HG02642 (cell line): ENCODE measurements around the gene HDAC9.

Experiments used
- ATAC-seq: cut with Tn5 transposase; IDR thresholded peaks from one replicate; pipeline ENCODE4 v1.9.1; 2021; ENCODE audit warnings: mild to moderate bottlenecking; ENCODE audit not compliant: unreplicated experiment, poor library complexity

Gene HDAC9

GRCh38 chr7:18647582-18647981, 152.0 kb downstream of the HDAC9 start:
- ATAC-seq: no peak

DNA sequence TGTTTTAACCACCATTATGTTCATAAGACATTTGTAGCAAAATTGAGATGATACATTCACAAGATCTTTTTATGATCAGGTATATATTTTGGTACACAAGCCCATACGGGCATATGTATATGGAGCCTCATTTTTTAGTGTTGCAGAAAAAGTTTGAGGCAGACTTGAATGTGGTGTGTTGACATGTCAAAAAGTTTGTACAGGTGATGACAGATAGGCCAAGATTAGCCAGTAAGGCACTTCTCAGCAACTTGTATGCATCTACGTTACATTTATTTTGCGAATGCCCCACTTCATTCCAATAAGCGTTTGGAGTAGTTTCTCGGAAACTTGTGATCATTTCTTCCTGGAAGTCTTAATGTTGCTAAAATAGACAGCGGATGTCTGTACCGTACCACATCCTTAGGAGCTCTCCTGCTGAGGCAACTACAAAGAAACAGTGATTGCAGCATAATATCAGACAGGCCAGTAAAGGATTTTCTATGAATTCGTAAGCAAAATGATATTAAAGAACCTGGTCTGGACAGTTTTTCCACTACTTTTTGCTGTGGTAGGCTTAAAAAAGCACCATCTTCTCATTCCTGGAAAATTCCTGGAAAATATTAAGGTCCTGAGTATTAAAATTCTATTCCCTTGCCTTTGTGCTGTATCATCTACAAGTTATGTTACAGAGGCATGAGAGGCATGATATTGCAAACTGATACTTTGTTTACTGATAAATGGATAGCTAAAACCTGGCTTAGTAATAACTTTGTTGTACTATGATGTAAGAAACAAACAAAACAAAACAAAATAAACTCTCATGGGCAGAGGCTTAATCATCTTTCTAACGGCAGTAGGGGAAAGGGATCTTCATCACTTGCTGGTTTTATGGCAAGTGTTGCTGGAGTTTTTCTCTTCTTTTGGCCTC, 153.6 kb downstream of the HDAC9 start:
- no peak for ATAC-seq

DNA sequence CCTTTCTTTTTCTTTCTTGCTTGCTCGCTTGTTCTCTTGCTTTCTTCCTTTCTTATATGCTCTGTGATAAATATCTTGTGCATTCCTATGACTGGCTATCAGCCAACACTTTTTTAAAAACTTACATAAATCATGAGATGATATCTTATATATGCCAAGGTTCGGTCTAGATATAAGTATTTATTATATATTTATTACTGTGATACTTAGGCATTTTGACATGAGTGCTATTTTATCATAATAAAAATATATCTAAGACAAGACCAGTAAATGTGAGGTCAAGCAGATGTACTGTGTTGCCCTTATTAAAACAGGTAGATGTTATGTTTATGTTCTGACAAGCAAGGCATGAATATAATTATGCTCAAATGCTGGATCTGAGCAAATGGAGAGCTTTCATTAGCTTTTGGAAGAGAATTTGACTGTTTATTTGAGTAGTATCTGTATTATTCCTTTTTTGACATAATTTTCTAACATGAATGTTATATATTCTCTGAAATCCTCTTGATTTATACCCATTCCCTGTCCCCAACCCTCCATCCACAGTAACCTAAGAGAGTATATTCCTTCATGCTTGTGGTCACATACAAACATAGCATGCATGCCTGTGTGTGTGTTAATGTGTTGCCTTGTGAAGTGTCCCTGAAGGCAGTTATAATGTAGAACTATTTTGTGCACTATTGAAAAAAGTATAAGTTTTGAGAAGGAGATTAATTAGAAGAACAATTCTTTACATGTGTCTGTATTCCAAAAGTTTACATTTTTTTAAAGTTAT, 158.0 kb downstream of the HDAC9 start:
- ATAC-seq: no peak

DNA sequence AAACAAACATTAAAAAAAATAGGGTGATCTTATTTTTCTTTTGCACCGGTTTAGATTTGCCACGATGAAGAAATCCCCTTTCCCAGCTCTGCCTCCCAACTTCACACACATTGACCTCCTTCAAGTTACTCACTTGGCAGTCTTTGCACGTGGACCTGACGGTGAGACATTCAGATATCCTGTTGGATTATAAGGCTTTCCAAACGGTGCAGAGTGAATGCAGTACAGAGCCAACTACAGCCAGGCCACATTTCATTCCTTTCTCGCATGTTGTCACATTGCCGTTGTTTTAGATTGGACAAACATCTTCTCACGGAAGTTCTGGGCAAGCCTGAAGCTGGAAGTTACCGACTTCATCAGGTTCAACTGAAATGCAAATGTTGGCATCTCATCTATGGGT, 159.2 kb downstream of the HDAC9 start:
- ATAC-seq: no peak

GRCh38 chr7:18655506-18655905, 160.0 kb downstream of the HDAC9 start:
- no peak for ATAC-seq

DNA sequence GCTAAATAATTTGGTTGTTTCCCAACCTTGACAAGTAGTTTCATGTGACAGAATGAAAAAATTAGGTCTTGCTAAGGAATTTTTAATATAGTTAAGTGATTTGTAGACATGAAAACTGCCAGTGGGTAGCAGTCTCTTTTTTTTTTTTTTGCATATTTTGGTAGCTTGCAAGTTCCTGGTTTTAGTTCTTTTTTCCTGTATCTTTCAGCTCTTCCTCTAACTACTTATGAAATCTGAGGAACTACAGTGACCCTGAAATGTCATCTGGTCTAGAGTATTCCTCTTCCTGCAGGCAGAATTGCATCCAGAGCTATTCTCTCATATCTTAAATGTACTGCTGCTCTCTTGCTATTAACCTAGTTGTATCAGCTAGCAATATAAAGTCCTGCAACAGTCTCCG, 160.4 kb downstream of the HDAC9 start:
- ATAC-seq: no peak

GRCh38 chr7:18656362-18656761, 160.8 kb downstream of the HDAC9 start:
- no peak for ATAC-seq

GRCh38 chr7:18659746-18660145, 164.2 kb downstream of the HDAC9 start:
- ATAC-seq: no peak

DNA sequence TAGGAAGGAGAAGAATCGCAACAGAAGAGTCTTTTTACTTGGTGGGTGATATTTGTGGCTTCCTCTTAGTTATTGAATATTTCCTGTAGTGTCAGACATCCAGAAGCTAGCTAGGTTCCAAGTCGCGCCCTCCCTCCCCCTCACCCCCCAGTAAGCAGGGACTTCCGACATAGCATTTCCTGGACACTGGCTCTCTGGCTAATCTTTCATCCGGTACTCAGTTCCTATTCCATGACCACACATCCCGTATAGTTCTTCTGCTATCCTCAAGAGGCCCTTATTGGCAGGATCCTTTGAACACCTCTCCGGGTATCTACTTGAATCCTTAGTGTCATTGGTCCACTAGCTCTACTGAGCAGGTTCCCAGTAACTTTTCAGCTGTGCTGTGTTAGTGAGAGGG, 167.8 kb downstream of the HDAC9 start:
- ATAC-seq: no peak

DNA sequence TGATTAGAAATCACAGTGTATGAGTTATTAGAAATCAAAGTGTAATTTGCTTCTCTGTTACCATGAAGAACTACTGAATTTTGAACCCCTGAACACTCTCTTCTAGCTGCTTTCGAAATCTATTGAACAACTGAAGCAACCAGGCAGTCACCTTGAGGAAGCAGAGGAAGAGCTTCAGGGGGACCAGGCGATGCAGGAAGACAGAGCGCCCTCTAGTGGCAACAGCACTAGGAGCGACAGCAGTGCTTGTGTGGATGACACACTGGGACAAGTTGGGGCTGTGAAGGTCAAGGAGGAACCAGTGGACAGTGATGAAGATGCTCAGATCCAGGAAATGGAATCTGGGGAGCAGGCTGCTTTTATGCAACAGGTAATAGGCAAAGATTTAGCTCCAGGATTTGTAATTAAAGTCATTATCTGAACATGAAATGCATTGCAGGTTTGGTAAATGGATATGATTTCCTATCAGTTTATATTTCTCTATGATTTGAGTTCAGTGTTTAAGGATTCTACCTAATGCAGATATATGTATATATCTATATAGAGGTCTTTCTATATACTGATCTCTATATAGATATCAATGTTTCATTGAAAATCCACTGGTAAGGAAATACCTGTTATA, 170.7 kb downstream of the HDAC9 start:
- ATAC-seq: peak; percentile 99

GRCh38 chr7:18667466-18667865, 171.9 kb downstream of the HDAC9 start:
- no peak for ATAC-seq

GRCh38 chr7:18671176-18671575, 175.6 kb downstream of the HDAC9 start:
- ATAC-seq: no peak

DNA sequence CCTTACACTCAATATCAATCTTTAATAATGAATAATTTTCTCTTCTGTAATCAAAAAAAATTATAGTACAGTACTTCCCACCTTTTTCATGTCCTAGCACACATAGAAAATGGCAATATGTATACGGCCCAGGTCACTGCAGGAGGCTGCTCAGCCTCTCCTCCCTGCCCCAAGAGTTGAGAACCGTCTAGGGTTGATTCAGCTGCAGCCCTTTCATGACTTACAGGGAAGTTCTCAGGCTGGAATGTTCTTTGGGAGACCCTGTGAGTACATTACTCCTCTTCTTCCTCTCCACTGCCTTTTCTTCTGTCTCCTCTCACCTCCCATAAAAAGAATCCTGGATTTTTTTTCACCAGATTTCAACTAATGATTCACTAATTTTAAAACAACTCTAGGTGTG, 180.0 kb downstream of the HDAC9 start:
- no peak for ATAC-seq

- ATAC-seq: no peak
Measured at GRCh38 chr7:18679261-18679660, 183.7 kb downstream of the HDAC9 start.

GRCh38 chr7:18680576-18680975, 185.0 kb downstream of the HDAC9 start:
- ATAC-seq: no peak

DNA sequence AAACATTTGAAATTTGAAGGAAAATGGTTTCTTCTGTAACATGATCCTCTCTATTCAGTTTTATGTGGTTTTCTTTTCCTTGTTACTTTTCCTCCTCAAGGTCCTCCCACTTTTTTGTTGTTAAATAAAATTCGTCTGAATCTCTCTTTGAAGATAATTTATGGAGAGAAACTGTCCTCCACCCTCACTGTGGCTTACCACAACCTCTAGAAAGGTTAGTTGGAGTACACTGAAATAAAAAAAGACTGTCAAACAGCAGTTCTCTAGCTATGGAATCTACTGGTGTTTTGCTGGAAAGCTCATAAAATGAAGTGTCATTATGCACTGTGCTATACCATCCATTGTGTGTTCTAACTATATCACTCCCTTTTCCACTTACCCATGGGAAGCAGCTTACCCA, 189.4 kb downstream of the HDAC9 start:
- no peak for ATAC-seq

GRCh38 chr7:18685971-18686370, 190.4 kb downstream of the HDAC9 start:
- ATAC-seq: no peak

- ATAC-seq: no peak
Measured at GRCh38 chr7:18689551-18689950, 194.0 kb downstream of the HDAC9 start.

DNA sequence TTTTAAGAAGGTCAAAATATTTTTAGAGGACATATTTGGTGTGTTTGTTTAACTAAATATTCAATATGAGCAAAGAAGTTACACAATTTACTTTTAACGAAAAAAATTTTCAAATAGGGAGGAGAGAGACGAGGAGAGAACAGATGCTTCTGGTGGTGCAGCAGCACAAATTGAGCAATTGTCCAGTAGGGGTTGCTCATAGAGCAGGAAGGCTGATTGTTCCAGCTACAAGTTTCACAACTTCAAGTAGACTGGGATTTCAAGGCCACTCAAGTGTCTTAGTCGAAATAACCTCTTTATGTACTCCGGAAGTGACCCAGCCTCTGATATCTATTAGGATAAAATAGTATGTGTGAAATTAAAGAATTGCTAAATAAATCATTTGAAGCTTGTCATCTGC, 197.9 kb downstream of the HDAC9 start:
- ATAC-seq: no peak

DNA sequence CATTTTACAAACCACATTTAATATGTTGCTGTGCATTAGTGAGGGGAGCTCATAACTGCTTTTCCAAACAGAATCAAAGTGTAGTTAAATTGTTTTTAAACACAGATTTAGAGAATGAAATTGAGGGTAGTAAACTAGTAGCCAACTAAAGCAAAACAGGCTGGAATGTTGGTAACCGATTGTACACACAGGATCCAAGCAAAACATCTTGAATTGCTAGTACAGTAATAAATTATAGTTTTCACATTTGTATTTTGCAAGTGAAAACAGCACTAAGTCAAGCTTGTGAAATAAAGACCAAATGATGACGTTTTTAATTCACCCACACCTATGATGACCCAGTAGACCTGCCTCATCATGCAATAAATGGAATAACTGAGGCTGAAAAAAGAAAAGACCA, 198.3 kb downstream of the HDAC9 start:
- ATAC-seq: no peak

DNA sequence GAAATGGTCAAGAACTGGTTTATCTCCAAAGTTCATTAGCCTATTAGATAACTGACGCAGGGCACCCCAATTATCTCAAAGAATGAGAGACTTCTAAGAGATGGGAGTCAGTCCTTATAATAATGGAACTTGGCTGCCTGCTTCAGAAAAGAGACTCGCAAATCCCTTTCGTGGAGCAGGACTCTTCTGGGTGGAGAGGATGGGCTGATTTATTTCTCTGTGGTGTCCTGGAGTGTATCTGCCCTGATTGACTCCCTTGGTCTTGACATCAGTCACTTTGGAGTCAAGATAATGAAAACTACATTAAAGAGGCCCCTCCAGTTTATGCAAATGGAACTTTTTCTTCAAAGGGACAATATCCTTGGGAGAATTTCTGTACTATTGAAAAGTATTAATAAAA, 198.9 kb downstream of the HDAC9 start:
- ATAC-seq: no peak
